Stimulated activated naive CD4-positive, alpha-beta T cell (primary cell): ENCODE measurements around the gene MRM1.

Experiments
- DNase-seq, 6 experiments: peaks; one replicate each; lab custom pipeline; 2025; lab: John Stamatoyannopoulos, UW

Gene MRM1

GRCh38 chr17:36631022-36631421 lies 29.6 kb downstream of the MRM1 start:
- no peak for DNase-seq

- no peak for DNase-seq
Measured at GRCh38 chr17:36632916-36633771, 31.8 kb downstream of the MRM1 start.

DNA sequence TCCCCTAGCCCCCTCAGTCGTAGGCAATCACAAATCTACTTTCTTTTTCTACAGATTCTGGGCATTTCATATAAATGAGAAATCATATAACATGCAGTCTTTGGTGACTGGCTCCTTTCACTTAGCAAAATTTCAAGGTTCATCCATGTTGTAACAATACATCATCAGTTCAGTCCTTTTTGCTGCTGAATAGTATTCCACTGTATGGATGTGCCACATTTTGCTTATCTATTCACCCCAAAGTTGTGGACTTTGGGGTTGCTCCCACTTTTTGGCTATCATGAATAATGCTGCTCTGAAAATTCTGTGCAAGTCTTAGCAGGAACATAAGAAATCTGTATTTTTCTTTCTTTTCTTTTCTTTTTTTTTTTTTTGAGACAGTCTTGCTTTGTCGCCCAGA lies 39.0 kb downstream of the MRM1 start:
- DNase-seq, result no peak

DNA sequence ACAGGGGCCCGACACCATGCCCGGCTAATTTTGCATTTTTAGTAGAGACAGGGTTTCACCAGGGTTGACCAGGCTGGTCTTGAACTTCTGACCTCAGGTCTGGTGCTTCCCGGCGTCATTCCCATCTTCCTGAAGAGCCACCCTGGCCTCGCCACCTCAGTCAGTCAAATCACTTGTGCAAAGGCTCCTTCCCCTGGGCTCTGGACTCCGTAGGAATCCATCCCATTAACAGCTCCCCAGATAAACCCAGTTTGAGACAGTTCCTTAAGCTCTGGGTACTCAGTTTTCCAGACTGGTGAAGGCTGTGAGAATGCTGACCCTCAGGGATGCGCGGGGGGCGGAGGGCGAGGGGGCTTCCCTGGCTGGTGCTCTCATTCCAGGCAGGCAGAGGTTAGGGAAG lies 39.5 kb downstream of the MRM1 start:
- no peak for DNase-seq

- DNase-seq, result no peak
Measured at GRCh38 chr17:36641331-36641876, 40.0 kb downstream of the MRM1 start.

- DNase-seq, result no peak
Measured at GRCh38 chr17:36641877-36642845, 40.8 kb downstream of the MRM1 start.

DNA sequence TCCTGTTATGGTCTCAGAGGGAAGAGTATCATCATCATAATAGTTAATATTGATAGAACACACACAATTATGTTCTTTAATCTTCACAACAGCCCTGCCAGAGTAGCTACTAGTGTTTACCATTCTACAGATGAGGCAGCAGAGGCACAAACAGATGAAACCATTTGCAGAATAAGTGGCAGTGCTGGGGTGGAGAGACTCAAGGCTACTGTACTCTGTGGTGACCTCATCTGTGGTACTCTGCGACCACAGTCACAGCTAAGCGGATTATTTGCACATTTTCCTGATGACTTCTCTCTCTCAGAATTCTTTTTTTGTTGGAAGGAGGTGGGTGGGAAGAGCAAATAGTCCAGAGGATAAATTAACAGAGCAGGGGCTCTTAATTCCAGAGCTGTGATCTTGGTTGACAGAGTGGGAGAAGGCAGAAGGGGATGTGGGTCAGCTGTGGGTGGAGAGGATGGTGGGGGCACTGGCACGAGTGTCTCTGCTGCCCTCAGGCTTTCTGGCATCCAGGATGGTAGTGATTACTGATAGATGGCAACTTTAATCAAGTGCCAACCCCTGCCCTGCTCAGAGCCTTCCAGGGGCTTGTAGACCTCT lies 41.8 kb downstream of the MRM1 start:
- no peak for DNase-seq

DNA sequence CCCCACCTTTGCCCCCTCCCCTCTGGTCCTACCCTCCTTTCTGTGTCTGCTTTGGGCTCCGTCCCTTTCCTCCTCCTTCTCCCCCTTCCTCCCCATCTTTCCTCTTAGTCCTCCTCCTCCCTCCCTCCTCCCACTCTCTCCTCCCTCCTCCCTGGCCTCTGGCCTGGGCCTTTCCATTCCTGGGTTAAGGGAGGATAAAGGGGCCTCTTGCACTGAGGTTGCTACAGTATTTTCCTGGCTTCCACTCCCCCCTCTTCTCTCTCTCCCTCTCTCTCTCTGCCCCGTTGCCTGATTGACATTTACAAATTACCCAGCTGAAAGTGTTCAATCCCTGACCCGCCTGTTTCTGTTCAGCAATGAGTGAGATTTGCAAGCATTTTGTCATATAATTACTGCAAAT lies 44.0 kb downstream of the MRM1 start:
- no peak for DNase-seq

- DNase-seq, result no peak
Measured at GRCh38 chr17:36647636-36648035, 46.3 kb downstream of the MRM1 start.

DNA sequence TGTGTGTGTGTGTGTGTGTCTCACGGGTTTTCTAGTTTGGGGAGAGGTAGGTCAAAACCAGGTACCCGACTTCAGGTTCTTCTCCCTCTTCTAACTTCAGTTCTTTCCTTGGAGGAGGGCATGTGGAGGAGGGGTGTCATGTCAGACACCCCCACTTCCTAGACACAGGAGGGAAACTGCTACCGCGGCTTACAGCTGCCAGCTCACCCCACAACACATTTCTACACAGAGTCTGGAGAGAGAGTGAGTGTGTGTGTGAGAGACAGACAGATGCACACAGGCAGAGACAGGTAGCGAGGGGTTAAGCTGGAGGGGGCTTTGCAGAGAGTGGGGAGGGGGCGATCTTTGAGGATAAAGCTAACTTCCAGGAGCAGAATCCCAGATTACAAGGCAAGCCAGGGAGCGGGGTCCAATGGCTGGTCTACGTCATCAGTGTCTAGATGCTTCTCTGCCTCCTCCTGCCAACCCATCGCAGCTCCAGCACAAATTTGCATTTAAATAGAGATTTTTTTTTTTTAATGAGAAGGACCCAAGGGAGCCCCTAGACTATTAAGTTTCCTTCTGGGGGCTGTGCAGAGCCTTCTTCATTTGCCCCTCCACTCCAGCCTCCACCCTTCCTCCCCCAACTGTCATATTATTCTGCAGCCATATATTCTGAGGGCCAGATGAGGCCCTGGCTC lies 48.9 kb downstream of the MRM1 start:
- no peak for DNase-seq

DNA sequence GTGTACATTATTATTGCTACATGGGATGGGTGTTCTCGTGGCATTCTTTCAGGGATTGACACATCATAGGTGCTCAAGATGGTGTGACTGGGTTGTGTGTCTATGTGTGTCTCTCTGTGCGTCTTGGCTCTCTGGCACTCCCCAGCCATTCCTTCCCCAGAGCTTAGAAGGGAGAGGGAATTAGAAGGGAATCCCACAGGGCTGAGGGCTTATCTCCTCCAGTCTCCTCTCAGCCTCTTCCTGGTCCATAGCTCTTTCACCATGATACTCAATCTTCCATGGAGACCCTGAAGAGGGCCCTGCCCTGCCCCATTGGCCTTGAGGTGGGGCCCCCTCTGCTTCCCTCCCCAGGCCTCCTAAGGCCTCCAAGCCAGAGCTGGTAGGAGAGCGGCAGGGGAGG lies 52.0 kb downstream of the MRM1 start:
- no peak for DNase-seq

DNA sequence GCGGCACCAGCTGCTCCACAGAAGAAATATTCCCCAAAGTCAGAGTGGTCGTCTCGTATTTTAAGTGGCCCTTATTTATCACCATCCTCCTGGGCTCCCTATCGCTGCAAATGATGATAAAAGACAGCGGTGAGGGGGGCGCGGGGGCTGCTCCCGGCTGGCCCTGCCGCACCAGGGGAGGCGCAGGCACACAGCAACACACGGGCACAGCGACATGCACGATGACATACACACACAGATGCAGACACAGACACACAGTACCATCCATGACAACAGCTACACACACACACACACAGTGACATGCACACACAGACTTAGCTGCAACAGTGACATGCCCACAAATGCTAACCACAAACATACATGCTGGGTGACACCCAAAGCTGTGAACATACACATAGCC lies 52.5 kb downstream of the MRM1 start:
- no peak for DNase-seq

DNA sequence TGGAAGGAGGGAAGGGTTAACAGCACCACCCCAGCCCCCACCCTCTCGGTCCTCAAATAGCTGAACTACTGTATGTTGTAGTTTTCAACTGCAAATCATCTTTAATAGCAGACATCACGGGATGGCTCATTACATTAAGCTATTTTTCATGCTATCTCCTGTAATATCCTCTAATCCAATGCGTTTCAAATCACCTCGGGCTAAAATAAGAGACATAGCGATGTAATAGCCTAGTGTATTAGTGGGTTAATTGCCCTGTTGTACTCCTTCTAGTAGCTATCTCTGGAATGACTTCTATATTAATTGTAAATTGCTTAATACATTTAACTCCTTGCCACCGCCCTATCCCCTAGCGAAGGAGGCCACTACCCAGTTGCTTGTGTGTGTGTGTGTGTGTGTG lies 54.3 kb downstream of the MRM1 start:
- DNase-seq, result no peak

GRCh38 chr17:36657390-36657762 lies 56.0 kb downstream of the MRM1 start:
- DNase-seq, result no peak

GRCh38 chr17:36657763-36658490 lies 56.5 kb downstream of the MRM1 start:
- no peak for DNase-seq
